ENCODE results near the gene LRIT2.

DNA sequence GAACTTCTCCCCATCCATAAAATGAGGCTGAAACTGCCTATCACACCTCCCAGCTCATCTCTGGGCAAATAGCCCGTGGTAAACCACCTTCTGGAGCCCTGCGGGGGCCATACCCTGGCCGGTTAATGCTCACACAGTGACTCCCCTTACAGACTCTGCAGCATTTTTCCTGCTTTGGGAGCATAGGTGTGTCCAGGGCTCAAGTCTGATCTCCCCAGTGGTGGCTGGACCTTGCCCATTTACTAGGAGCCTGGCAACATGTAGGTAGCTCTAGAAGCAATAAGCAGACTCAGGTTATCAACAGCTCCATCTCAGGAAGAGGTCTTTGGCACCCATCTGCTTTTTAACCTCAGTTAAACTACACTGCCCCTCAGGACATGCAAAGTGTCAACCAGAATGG lies 36.5 kb downstream of the LRIT2 start:
- TF ChIP-seq EZH2 (IDR thresholded peaks at IDR 0.05) (no peak), POLR2AphosphoS5 (IDR thresholded peaks at IDR 0.05; ENCODE audit: borderline replicate concordance, low read depth, low read length) (no peak)

Measured in SK-N-MC (cell line).